ENCODE data around the gene DLEC1.

- no peak for TF ChIP-seq CTCF (conservative IDR thresholded peaks at IDR 0.05; ENCODE audit: low read depth, low read length)
- no peak for TF ChIP-seq POLR2A (IDR thresholded peaks at IDR 0.05; ENCODE audit: low read depth, low read length)
- TF ChIP-seq MXI1 (IDR thresholded peaks at IDR 0.05; ENCODE audit: borderline replicate concordance, low read depth, low read length) = no peak
- no peak for TF ChIP-seq USF2 (IDR thresholded peaks at IDR 0.05; ENCODE audit: low read depth, low read length)
- TF ChIP-seq RFX5 (IDR thresholded peaks at IDR 0.05; ENCODE audit: low read depth, low read length) = no peak
- no peak for TF ChIP-seq BHLHE40 (IDR thresholded peaks at IDR 0.05; ENCODE audit: low read depth, low read length)
- no peak for TF ChIP-seq MAZ (IDR thresholded peaks at IDR 0.05; ENCODE audit: borderline replicate concordance, low read depth, low read length)
- TF ChIP-seq ELK1 (IDR thresholded peaks at IDR 0.05; ENCODE audit: borderline replicate concordance, low read depth, low read length) = no peak
- TF ChIP-seq CEBPB (IDR thresholded peaks at IDR 0.05; ENCODE audit: low read depth, low read length) = no peak
- no peak for TF ChIP-seq FOS (IDR thresholded peaks at IDR 0.05; ENCODE audit: low read depth, low read length)
- no peak for TF ChIP-seq CHD1 (IDR thresholded peaks at IDR 0.05; ENCODE audit: low read depth, low read length)
- no peak for TF ChIP-seq SMC3 (IDR thresholded peaks at IDR 0.05; ENCODE audit: low read depth, low read length)
- TF ChIP-seq RAD21 (IDR thresholded peaks at IDR 0.05; ENCODE audit: low read length) = no peak
- TF ChIP-seq MAFK (IDR thresholded peaks at IDR 0.05; ENCODE audit: low read depth, low read length) = no peak
These were observed 118.6 kb downstream of the DLEC1 start for GRCh38 chr3:38157595-38157994.
